Rectal smooth muscle tissue (tissue), 1 donor: ENCODE results near the gene HHIPL2.

Source experiments
- H3K27ac ChIP-seq: one replicate; pipeline ENCODE4 v1.7.0; 2013; ENCODE audit warnings: low read depth, low read length, inconsistent platforms
- H3K27me3 ChIP-seq: one replicate; pipeline ENCODE4 v1.7.0; 2013; ENCODE audit warnings: low read length; ENCODE audit not compliant: control insufficient read depth, insufficient read depth
- H3K36me3 ChIP-seq: one replicate; pipeline ENCODE4 v1.7.0; 2013; ENCODE audit warnings: low read length; ENCODE audit not compliant: control insufficient read depth, insufficient read depth
- H3K4me1 ChIP-seq: one replicate; pipeline ENCODE4 v1.7.0; 2013; ENCODE audit warnings: low read length; ENCODE audit not compliant: control insufficient read depth, insufficient read depth
- H3K4me3 ChIP-seq: one replicate; pipeline ENCODE4 v1.7.0; 2013; ENCODE audit warnings: low read length
- H3K9ac ChIP-seq: one replicate; pipeline ENCODE4 v1.7.0; 2013; ENCODE audit warnings: low read length

The HHIPL2 gene

GRCh38 chr1:222547944-222548671 is at the start of gene HHIPL2:
Gene HHIPL2, minus strand, starts transcription at chr1:222548104. Its CDS starts 60 bp downstream, at chr1:222548044.
- no peaks in the 10 kb centered on the region for H3K4me1 ChIP-seq
- H3K4me3 ChIP-seq: no peak within 1 kb of the TSS
- no peaks in the 10 kb centered on the region for H3K27me3 ChIP-seq
- no peaks in the 10 kb centered on the region for H3K36me3 ChIP-seq
- H3K9ac ChIP-seq: no peak within 1 kb of the TSS
- H3K27ac ChIP-seq: no peak within 1 kb of the TSS

- Histone ChIP-seq H3K36me3 (no peaks in the 10 kb centered on the region), H3K27ac (no peak overlapping the region), H3K4me1 (no peaks in the 10 kb centered on the region), H3K27me3 (no peaks in the 10 kb centered on the region), H3K4me3 (no peak overlapping the region), H3K9ac (no peak overlapping the region)
Observed at GRCh38 chr1:222596696-222597095, 48.8 kb upstream of the HHIPL2 start.

GRCh38 chr1:222594789-222595188 is 46.9 kb upstream of the HHIPL2 start:
- H3K27me3 ChIP-seq: no peaks in the 10 kb centered on the region
- H3K27ac ChIP-seq: no peak overlapping the region
- peaks cover 6% of the 10 kb centered on the region for H3K4me1 ChIP-seq
- no peak overlapping the region for H3K9ac ChIP-seq
- no peak overlapping the region for H3K4me3 ChIP-seq
- H3K36me3 ChIP-seq: no peaks in the 10 kb centered on the region

GRCh38 chr1:222592171-222592570 is 44.3 kb upstream of the HHIPL2 start:
- Histone ChIP-seq H3K9ac (no peak overlapping the region), H3K27ac (no peak overlapping the region), H3K36me3 (no peaks in the 10 kb centered on the region), H3K4me3 (no peak overlapping the region), H3K4me1 (peaks cover 10% of the 10 kb centered on the region), H3K27me3 (no peaks in the 10 kb centered on the region)

- peak within 1 kb of the TSS; percentile 75 for H3K9ac ChIP-seq
- H3K4me3 ChIP-seq: peak within 1 kb of the TSS; percentile 67
- H3K27ac ChIP-seq: peak within 1 kb of the TSS; percentile 76
- peaks cover 10% of the 10 kb centered on the region for H3K4me1 ChIP-seq
- no peaks in the 10 kb centered on the region for H3K27me3 ChIP-seq
- no peaks in the 10 kb centered on the region for H3K36me3 ChIP-seq
Observed at GRCh38 chr1:222589462-222590302, 41.8 kb upstream of the HHIPL2 start, which contains the start of gene TAF1A. Gene TAF1A, minus strand, starts transcription at chr1:222589933.

- no peak overlapping the region for H3K9ac ChIP-seq
- no peak overlapping the region for H3K4me3 ChIP-seq
- H3K4me1 ChIP-seq: peaks cover 10% of the 10 kb centered on the region
- H3K27me3 ChIP-seq: no peaks in the 10 kb centered on the region
- no peaks in the 10 kb centered on the region for H3K36me3 ChIP-seq
- no peak overlapping the region for H3K27ac ChIP-seq
Observed at GRCh38 chr1:222588135-222588534, 40.2 kb upstream of the HHIPL2 start.

GRCh38 chr1:222586842-222587241 is 38.9 kb upstream of the HHIPL2 start:
- peaks cover 10% of the 10 kb centered on the region for H3K4me1 ChIP-seq
- H3K36me3 ChIP-seq: no peaks in the 10 kb centered on the region
- H3K27me3 ChIP-seq: no peaks in the 10 kb centered on the region
- no peak overlapping the region for H3K4me3 ChIP-seq
- H3K9ac ChIP-seq: no peak overlapping the region
- no peak overlapping the region for H3K27ac ChIP-seq

GRCh38 chr1:222583079-222583478 is 35.2 kb upstream of the HHIPL2 start:
- H3K4me3 ChIP-seq: no peak overlapping the region
- H3K36me3 ChIP-seq: no peaks in the 10 kb centered on the region
- H3K27ac ChIP-seq: no peak overlapping the region
- no peaks in the 10 kb centered on the region for H3K4me1 ChIP-seq
- no peaks in the 10 kb centered on the region for H3K27me3 ChIP-seq
- no peak overlapping the region for H3K9ac ChIP-seq

GRCh38 chr1:222582099-222582774 is 34.3 kb upstream of the HHIPL2 start:
- H3K4me1 ChIP-seq: no peaks in the 10 kb centered on the region
- H3K27me3 ChIP-seq: no peaks in the 10 kb centered on the region
- H3K36me3 ChIP-seq: no peaks in the 10 kb centered on the region
- H3K4me3 ChIP-seq: no peak overlapping the region
- no peak overlapping the region for H3K9ac ChIP-seq
- H3K27ac ChIP-seq: no peak overlapping the region

GRCh38 chr1:222579316-222579715 is 31.4 kb upstream of the HHIPL2 start:
- H3K27me3 ChIP-seq: no peaks in the 10 kb centered on the region
- H3K4me3 ChIP-seq: no peak overlapping the region
- H3K27ac ChIP-seq: no peak overlapping the region
- H3K9ac ChIP-seq: no peak overlapping the region
- peaks cover 3% of the 10 kb centered on the region for H3K36me3 ChIP-seq
- H3K4me1 ChIP-seq: no peaks in the 10 kb centered on the region

- H3K27ac ChIP-seq: no peak overlapping the region
- no peaks in the 10 kb centered on the region for H3K27me3 ChIP-seq
- no peak overlapping the region for H3K9ac ChIP-seq
- peaks cover 8% of the 10 kb centered on the region for H3K36me3 ChIP-seq
- no peak overlapping the region for H3K4me3 ChIP-seq
- no peaks in the 10 kb centered on the region for H3K4me1 ChIP-seq
Observed at GRCh38 chr1:222570837-222571236, 22.9 kb upstream of the HHIPL2 start.

- no peak overlapping the region for H3K27ac ChIP-seq
- H3K9ac ChIP-seq: no peak overlapping the region
- H3K36me3 ChIP-seq: peaks cover 5% of the 10 kb centered on the region
- no peak overlapping the region for H3K4me3 ChIP-seq
- H3K27me3 ChIP-seq: no peaks in the 10 kb centered on the region
- no peaks in the 10 kb centered on the region for H3K4me1 ChIP-seq
Observed at GRCh38 chr1:222561656-222562055, 13.8 kb upstream of the HHIPL2 start.
